H1 (cell line): ENCODE results near the gene STK32A. TPM values are rescaled to one million over a fixed set of nuclear protein-coding genes. Genes with fewer than 3 reads are reported as not detected.

ENCODE experiments used
- ASH2L ChIP-seq: fragments of 200-600, 300-600 bp; sonication (generic); IDR thresholded peaks from one replicate; pipeline ENCODE4 v1.7.1; 2017; ENCODE audit warnings: low read length
- CHD2 ChIP-seq: IDR thresholded peaks from 2 replicates; pipeline ENCODE4 v1.6.1; 2012; ENCODE audit warnings: low read length, improper control_type of control experiment
- HDAC6 ChIP-seq: IDR thresholded peaks from one replicate; pipeline ENCODE4 v1.7.1; 2012; ENCODE audit warnings: low read depth, mild to moderate bottlenecking, inconsistent platforms, low read length, moderate library complexity
- SP2 ChIP-seq: IDR thresholded peaks from 2 replicates; pipeline ENCODE4 v1.6.1; 2012; ENCODE audit warnings: mild to moderate bottlenecking, low read length, inconsistent platforms
- polyA plus RNA-seq, 7 experiments: library from polyadenylated mRNA; depleted of rRNA in 3 of 7; stranded (reverse) in 5 of 7; unstranded in 2 of 7; fragments of >200 nt in 5 of 7; fragments of 200-250 nt in 2 of 7; gene quantifications; 1 replicate in 5 of 7; 2 replicates in 1 of 7; 4 replicates in 1 of 7; pipeline versions ENCODE4 v1.2.1 to v1.2.3, GENCODE V29; 2011 to 2013; ENCODE audit warnings: missing spikeins in 2 of 7, mixed read lengths in 2 of 7
- total RNA-seq: library from RNA; stranded (reverse); fragmentation: NEBNext Ultra II Directional; extraction: Animal tissue kit (Norgen Biotek cat#: 25700); gene quantifications from 2 replicates; pipeline ENCODE4 v1.2.1, GENCODE V29; 2021

STK32A gene
- total and polyA plus RNA-seq, 2 of the 8 experiments (the other 6 are each of a cell fraction or from before 2014, with no cell fraction given), result 1.3 to 2.5 TPM

DNA sequence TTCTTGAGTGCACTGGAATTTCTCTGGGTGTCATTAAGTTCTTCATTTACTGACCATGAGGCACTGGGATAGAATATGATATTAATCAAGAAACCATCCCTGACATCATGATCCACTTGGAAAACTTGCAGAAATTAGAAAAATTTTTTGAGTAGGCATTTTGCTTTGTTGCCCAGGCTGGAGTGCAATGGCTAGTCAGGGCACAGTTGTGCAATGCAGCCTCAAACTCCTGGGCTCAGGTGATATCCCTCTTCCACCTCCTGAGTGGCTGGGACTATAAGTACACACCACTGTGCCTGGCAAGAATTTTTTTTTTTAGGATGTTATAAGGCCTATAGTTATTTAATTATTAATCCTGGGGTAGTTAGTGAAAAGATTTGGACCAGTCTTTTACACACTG is 106.5 kb downstream of the STK32A start (continued):
- TF ChIP-seq CHD2 (no peak), ASH2L (no peak), SP2 (no peak), HDAC6 (no peak)
